ENCODE measurements around the gene GGPS1. TPM values are rescaled to one million over a fixed set of nuclear protein-coding genes. Genes with fewer than 3 reads are reported as not detected.

GGPS1 gene
- total and polyA plus RNA-seq, 2 of the 8 experiments (the other 6 are each of a cell fraction or from before 2014, with no cell fraction given), result 20.9 to 43.6 TPM

DNA sequence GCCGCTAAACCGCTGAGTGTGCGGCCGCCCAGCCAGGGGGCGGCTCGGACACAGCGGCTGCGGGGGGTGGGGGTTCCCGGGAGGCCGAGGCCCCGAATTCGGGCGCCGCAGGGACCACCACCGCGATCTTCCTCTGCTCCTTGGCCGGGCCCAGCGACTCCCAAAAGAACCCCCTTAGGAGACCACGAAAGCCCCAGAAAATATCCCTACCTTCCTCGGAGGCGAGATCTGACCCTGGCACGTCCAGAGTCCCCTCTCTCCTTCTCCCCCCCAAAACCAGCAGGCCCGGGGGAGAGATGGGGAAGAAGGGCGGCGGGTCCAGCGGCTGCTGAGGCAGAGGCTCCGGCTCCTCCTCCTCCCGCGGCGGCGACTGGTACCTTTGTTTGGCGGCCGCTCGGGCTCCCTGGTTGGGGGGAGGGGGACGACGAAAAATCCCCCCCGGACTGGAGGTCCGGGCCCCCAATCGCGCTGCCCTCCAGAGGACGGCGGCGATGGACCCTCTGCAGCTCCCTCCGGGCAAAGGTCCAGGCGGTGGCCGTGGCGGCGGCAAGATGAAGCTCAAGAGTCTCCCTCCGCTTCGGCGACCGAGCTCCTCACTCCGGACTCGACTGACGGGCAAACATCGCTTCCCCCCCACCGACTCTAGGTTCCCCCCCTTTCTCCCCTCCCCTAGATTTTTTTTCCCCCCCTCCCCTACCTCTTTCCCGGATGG lies 655 bp upstream of the GGPS1 start, which contains the start of gene ARID4B (continued):
- TF ChIP-seq BACH1 (IDR thresholded peaks at IDR 0.05; ENCODE audit: low read length), result no peak
- peak; percentile 64 for TF ChIP-seq TBP (IDR thresholded peaks at IDR 0.05; ENCODE audit: low read depth, low read length)
- TF ChIP-seq EZH2 (IDR thresholded peaks at IDR 0.05; ENCODE audit: low read depth, low read length, severe bottlenecking), result no peak
- no peak for TF ChIP-seq POU5F1 (IDR thresholded peaks at IDR 0.05; ENCODE audit: low read depth, low read length)
- TF ChIP-seq, protein P1, sequence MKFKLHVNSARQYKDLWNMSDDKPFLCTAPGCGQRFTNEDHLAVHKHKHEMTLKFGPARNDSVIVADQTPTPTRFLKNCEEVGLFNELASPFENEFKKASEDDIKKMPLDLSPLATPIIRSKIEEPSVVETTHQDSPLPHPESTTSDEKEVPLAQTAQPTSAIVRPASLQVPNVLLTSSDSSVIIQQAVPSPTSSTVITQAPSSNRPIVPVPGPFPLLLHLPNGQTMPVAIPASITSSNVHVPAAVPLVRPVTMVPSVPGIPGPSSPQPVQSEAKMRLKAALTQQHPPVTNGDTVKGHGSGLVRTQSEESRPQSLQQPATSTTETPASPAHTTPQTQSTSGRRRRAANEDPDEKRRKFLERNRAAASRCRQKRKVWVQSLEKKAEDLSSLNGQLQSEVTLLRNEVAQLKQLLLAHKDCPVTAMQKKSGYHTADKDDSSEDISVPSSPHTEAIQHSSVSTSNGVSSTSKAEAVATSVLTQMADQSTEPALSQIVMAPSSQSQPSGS (IDR thresholded peaks at IDR 0.05; ENCODE audit: low read length), result no peak; the same call in 1 of the 2 replicates
- TF ChIP-seq TCF12 (IDR thresholded peaks at IDR 0.05; ENCODE audit: low read depth, low read length), result no peak
- no peak for TF ChIP-seq JUN (IDR thresholded peaks at IDR 0.05; ENCODE audit: low read depth, low read length)
- no peak for TF ChIP-seq SIRT6 (IDR thresholded peaks at IDR 0.05; ENCODE audit: low read length)
- TF ChIP-seq YY1 (IDR thresholded peaks at IDR 0.05; ENCODE audit: low read depth, low read length), result no peak
- no peak for TF ChIP-seq SP1 (IDR thresholded peaks at IDR 0.05; ENCODE audit: low read depth, low read length)
- TF ChIP-seq SAP30 (IDR thresholded peaks at IDR 0.05; ENCODE audit: insufficient read depth, insufficient replicate concordance, low read length), result no peak
- TF ChIP-seq, protein P2, sequence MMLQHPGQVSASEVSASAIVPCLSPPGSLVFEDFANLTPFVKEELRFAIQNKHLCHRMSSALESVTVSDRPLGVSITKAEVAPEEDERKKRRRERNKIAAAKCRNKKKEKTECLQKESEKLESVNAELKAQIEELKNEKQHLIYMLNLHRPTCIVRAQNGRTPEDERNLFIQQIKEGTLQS (IDR thresholded peaks at IDR 0.05; ENCODE audit: insufficient read depth, low read depth, low read length), result no peak
- TF ChIP-seq TAF1 (IDR thresholded peaks at IDR 0.05; ENCODE audit: low read depth, low read length), result 0 out of 2 replicates have a peak, but pooled peaks have one; percentile 60
- no peak for TF ChIP-seq RFX5 (IDR thresholded peaks at IDR 0.05; ENCODE audit: borderline replicate concordance, low read depth, low read length)
- TF ChIP-seq TEAD4 (IDR thresholded peaks at IDR 0.05; ENCODE audit: low read depth, low read length), result no peak
- TF ChIP-seq PHF8 (conservative IDR thresholded peaks at IDR 0.05; ENCODE audit: low read depth, low read length), result peak; percentile 59
- TF ChIP-seq, protein P3, sequence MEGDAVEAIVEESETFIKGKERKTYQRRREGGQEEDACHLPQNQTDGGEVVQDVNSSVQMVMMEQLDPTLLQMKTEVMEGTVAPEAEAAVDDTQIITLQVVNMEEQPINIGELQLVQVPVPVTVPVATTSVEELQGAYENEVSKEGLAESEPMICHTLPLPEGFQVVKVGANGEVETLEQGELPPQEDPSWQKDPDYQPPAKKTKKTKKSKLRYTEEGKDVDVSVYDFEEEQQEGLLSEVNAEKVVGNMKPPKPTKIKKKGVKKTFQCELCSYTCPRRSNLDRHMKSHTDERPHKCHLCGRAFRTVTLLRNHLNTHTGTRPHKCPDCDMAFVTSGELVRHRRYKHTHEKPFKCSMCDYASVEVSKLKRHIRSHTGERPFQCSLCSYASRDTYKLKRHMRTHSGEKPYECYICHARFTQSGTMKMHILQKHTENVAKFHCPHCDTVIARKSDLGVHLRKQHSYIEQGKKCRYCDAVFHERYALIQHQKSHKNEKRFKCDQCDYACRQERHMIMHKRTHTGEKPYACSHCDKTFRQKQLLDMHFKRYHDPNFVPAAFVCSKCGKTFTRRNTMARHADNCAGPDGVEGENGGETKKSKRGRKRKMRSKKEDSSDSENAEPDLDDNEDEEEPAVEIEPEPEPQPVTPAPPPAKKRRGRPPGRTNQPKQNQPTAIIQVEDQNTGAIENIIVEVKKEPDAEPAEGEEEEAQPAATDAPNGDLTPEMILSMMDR (IDR thresholded peaks at IDR 0.05; ENCODE audit: control extremely low read depth in 1 of 3, insufficient read depth in 1 of 3, low read depth in 1 of 3, low read length in 3 of 3), result no peak
- TF ChIP-seq ASH2L (IDR thresholded peaks at IDR 0.05; ENCODE audit: low read length), result no peak
- TF ChIP-seq CEBPB (IDR thresholded peaks at IDR 0.05; ENCODE audit: low read depth, low read length), result no peak
- no peak for TF ChIP-seq NRF1 (IDR thresholded peaks at IDR 0.05; ENCODE audit: low read depth, low read length)
- peak; percentile 19 for TF ChIP-seq KDM4A (IDR thresholded peaks at IDR 0.05; ENCODE audit: low read depth, low read length, severe bottlenecking)

Measured in H1 (cell line).